SK-N-SH treated with all-trans-retinoic acid at 6 μM for 48 hours (cell line): Measurements from ENCODE around the gene CNEP1R1.

Source experiments
- SNAI2 ChIP-seq: fragments of 250-450 bp; sonication (Bioruptor Pico); IDR thresholded peaks from 2 replicates; pipeline ENCODE4 v1.5.0; 2020; ENCODE audit warnings: mild to moderate bottlenecking, moderate library complexity
- ZFP3 ChIP-seq: fragments of 250-450 bp; sonication (Bioruptor Pico); IDR thresholded peaks from 2 replicates; pipeline ENCODE4 v1.5.0; 2020; ENCODE audit warnings: mild to moderate bottlenecking, moderate library complexity

DNA sequence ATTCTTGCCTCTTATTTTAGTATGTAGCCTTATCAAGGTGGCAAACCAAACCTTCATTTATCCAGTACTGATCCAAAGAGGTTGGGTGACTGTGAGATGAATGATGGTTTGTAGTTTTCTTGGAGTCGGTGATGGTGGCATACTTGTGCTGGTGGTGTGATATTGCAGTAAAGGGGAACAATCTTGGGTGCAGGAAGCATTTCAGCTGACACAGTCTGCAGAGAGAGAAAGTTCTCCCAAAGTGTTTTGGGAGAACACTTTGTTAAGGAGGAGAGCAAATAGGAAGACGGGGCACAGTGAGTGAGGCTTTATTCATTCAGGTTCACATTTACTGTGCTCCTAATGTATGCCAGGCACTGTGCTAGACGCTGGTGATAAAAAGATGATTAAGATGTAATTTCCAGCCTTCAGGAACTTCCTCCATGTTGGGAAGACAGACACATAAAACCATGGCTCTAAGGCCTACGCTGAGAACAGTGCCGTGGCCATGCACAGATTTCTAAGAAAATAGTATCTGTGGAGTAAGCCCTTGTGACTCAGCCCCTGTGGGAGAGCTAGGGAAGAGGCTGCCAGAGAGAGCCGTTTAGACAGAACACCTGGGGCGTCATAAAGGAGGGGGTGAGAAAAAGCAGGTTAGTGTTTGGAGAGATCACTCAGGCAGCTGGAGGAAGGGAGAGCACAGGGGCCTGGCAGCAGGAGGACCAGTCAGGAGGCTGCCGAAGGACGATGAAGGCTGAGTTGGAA lies 54.5 kb downstream of the CNEP1R1 start:
- TF ChIP-seq ZFP3 (CRISPR knock-in tag) (no peak), SNAI2 (CRISPR knock-in tag) (no peak)
